AG09309 (cell line): ENCODE results near the gene IMMP2L.

Experiments used
- DNase-seq: peaks from one replicate; pipeline ENCODE4 v3.0.0-alpha.2; 2010; ENCODE audit warnings: low read depth
- H3K4me3 ChIP-seq: 2 replicates; pipeline ENCODE4 v1.5.1; 2011; ENCODE audit warnings: mild to moderate bottlenecking, low read depth, low read length, moderate library complexity; ENCODE audit not compliant: control insufficient read depth
- CTCF ChIP-seq: IDR thresholded peaks from 2 replicates; pipeline ENCODE4 v1.5.1; 2011; ENCODE audit warnings: mild to moderate bottlenecking, low read depth, low read length, inconsistent platforms; ENCODE audit not compliant: insufficient read depth, control insufficient read depth; ENCODE audit errors: missing control alignments

Gene IMMP2L

GRCh38 chr7:111226800-111227199 is 335.5 kb downstream of the IMMP2L start:
- no peak overlapping the region for H3K4me3 ChIP-seq
- no peak for TF ChIP-seq CTCF
- DNase-seq = no peak

- TF ChIP-seq CTCF = no peak
- H3K4me3 ChIP-seq = no peak overlapping the region
- no peak for DNase-seq
These were observed 337.7 kb downstream of the IMMP2L start for GRCh38 chr7:111224354-111225231.

- no peak for DNase-seq
- no peak for TF ChIP-seq CTCF
- H3K4me3 ChIP-seq = no peak overlapping the region
These were observed 338.5 kb downstream of the IMMP2L start for GRCh38 chr7:111223802-111224253.

- no peak for DNase-seq
- H3K4me3 ChIP-seq = no peak overlapping the region
- TF ChIP-seq CTCF = no peak
These were observed 346.7 kb downstream of the IMMP2L start for GRCh38 chr7:111215550-111215949.

- DNase-seq = no peak
- TF ChIP-seq CTCF = no peak
- H3K4me3 ChIP-seq = no peak overlapping the region
These were observed 349.3 kb downstream of the IMMP2L start for GRCh38 chr7:111212857-111213523.

GRCh38 chr7:111210996-111211395 is 351.3 kb downstream of the IMMP2L start:
- no peak overlapping the region for H3K4me3 ChIP-seq
- DNase-seq = peak; percentile 85
- no peak for TF ChIP-seq CTCF
